ENCODE results near the gene SUPV3L1.

SUPV3L1 gene

DNA sequence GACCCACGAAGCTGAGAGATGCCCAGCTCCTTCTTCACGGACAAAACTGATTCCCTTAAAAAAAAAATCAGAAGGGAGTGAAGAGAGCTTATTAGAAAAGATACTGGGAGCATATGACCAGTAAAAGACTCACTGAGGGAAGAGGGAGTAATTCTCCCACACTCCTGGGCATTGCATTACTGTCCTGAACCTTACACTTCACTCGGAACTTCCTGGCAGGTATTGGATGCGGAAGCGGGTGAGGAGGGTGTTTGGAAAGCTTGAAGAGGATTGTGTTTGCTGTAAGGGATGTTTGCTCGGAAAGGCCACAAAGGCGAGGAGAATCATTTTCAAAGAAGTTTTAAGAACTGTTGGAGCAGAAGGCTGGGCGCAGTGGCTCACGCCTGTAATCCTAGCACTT is 40.5 kb downstream of the SUPV3L1 start:
- no peak overlapping the region for H3K9ac ChIP-seq (ENCODE audit: low read length)
- H3K9me3 ChIP-seq (ENCODE audit: low read length), result no peaks in the 10 kb centered on the region
- no peak overlapping the region for H3K4me3 ChIP-seq (ENCODE audit: low read depth in 1 of 2, low read length in 2 of 2)
- no peaks in the 10 kb centered on the region for H3K27me3 ChIP-seq (ENCODE audit: control insufficient read depth in 1 of 2, insufficient read depth in 2 of 2, low read length in 2 of 2)
- no peaks in the 10 kb centered on the region for H3K36me3 ChIP-seq (ENCODE audit: insufficient read depth, low read length)
- no peaks in the 10 kb centered on the region for H3K4me1 ChIP-seq (ENCODE audit: insufficient read depth, low read length)
- H3K27ac ChIP-seq (ENCODE audit: low read depth, low read length), result no peak overlapping the region

DNA sequence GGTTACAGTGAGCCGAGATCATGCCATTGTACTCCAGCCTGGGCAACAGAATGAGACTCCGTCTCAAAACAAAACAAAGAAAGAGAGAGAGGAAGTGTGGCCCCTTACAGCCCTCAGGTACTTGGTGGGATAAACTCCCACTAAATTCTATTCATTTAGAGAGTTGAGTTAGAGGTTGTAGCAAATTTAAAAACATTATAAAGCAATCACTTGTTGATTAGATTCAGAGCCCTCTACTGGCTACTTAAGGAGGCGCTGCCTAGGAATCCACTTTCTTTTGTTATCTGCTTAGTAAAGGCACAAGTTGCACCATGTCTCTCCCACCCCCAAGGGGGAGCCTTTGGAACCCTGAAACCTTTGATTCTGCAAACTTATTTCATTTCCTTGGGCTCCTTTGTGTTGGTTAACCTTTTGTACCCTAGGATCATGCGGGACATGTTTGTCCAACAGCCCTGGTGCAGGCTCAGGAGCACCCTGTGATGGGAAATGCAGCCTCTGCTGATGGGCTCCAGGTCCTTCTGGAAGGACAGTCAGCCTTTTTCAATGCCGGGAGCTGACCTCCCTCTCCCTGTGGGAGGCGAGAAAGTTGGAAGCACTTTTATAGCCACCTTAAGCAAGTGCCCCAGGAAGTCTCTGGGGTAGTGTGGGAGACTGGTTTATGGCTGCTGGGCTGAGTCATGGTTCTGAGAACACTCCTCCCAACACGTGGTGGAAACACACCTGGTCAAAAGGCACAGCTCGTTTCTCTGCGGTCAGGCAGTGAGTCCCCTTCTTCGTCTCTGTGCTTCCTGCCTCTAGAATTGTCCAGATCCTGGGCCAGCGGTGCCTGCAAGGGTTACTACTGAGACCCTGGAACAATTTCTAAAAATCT is 42.4 kb downstream of the SUPV3L1 start:
- Histone ChIP-seq H3K27me3 (ENCODE audit: control insufficient read depth in 1 of 2, insufficient read depth in 2 of 2, low read length in 2 of 2) (no peaks in the 10 kb centered on the region), H3K4me1 (ENCODE audit: insufficient read depth, low read length) (no peaks in the 10 kb centered on the region), H3K27ac (ENCODE audit: low read depth, low read length) (no peak overlapping the region), H3K9me3 (ENCODE audit: low read length) (no peaks in the 10 kb centered on the region), H3K36me3 (ENCODE audit: insufficient read depth, low read length) (no peaks in the 10 kb centered on the region), H3K4me3 (ENCODE audit: low read depth in 1 of 2, low read length in 2 of 2) (no peak overlapping the region), H3K9ac (ENCODE audit: low read length) (no peak overlapping the region)

DNA sequence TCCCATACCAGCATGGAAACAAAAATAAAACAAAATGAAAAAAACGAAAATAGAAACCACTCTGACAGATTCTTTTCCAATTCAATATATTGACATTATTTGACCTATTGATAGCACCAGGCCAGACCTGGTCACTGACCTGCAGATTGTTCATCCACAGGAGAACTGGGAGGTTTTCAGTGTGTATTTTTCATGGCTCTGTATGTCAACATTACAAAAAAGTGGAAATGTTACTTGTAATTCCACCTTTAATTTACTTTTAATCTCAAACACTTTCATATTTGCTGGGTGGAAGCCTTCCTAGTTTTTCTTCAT is 43.0 kb downstream of the SUPV3L1 start:
- Histone ChIP-seq H3K27ac (ENCODE audit: low read depth, low read length) (no peak overlapping the region), H3K4me3 (ENCODE audit: low read depth in 1 of 2, low read length in 2 of 2) (no peak overlapping the region), H3K9me3 (ENCODE audit: low read length) (no peaks in the 10 kb centered on the region), H3K27me3 (ENCODE audit: control insufficient read depth in 1 of 2, insufficient read depth in 2 of 2, low read length in 2 of 2) (no peaks in the 10 kb centered on the region), H3K9ac (ENCODE audit: low read length) (no peak overlapping the region), H3K36me3 (ENCODE audit: insufficient read depth, low read length) (no peaks in the 10 kb centered on the region), H3K4me1 (ENCODE audit: insufficient read depth, low read length) (no peaks in the 10 kb centered on the region)

DNA sequence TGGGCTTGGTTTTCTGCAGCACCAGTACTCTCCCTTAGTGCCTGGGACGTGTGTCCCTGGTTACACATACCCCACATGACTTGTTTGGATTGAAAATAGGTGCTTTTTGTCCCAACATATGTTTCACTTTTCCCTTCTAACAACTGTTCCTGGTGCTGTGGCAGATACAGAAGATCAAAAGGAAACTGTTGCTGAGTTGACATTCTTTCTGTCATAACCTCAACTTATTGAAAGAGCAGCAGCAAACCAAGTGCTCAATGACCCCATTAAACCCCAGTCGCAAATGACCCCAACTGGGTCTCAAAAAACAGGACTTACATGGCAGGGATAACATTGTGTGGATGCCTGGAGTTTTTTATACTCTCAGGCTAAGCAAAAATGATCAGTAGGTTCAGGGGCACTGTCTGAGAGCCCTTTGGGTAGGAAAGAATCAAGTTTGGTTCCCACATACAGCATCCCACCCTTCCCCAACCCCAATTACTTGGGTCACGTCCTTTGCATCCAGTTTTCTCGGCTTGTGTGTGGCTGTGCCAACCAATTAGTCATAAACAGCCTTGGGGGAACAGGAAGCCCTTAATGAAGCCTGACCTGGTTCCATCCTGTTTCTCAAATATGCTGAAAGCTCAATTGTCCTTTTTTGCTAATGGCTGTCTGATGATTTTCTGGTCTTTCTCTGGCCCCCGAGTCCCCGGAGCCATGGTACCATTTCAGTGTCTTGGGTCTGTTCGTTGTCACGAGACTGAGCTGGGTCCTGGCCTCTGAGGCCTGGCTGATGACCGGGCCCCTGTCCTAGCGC is 45.0 kb downstream of the SUPV3L1 start:
- Histone ChIP-seq H3K4me3 (ENCODE audit: low read depth in 1 of 2, low read length in 2 of 2) (no peak overlapping the region), H3K9ac (ENCODE audit: low read length) (no peak overlapping the region), H3K9me3 (ENCODE audit: low read length) (no peaks in the 10 kb centered on the region), H3K27ac (ENCODE audit: low read depth, low read length) (no peak overlapping the region), H3K36me3 (ENCODE audit: insufficient read depth, low read length) (no peaks in the 10 kb centered on the region), H3K4me1 (ENCODE audit: insufficient read depth, low read length) (no peaks in the 10 kb centered on the region), H3K27me3 (ENCODE audit: control insufficient read depth in 1 of 2, insufficient read depth in 2 of 2, low read length in 2 of 2) (no peaks in the 10 kb centered on the region)

DNA sequence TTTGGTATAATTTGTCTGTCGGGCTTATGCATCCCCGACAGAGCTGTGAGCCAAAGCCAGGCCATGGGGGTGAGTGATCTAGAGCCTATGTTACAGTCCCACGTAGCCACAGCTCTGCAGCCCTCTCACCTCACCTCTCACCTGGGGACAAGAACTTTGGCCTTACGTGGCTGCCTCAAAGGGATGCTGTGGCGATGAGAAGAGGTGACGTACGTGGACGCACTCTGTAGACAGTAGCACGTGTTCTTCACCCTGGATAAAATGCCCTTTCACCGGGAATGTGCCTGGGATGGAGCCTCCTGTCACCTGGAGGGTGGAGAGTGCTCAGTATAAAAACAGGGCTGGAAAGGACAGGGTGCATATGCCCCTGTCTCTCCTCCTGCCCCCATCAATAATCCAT is 45.6 kb downstream of the SUPV3L1 start:
- Histone ChIP-seq H3K4me3 (ENCODE audit: low read depth in 1 of 2, low read length in 2 of 2) (no peak overlapping the region), H3K4me1 (ENCODE audit: insufficient read depth, low read length) (no peaks in the 10 kb centered on the region), H3K36me3 (ENCODE audit: insufficient read depth, low read length) (no peaks in the 10 kb centered on the region), H3K27ac (ENCODE audit: low read depth, low read length) (no peak overlapping the region), H3K9ac (ENCODE audit: low read length) (no peak overlapping the region), H3K9me3 (ENCODE audit: low read length) (no peaks in the 10 kb centered on the region), H3K27me3 (ENCODE audit: control insufficient read depth in 1 of 2, insufficient read depth in 2 of 2, low read length in 2 of 2) (no peaks in the 10 kb centered on the region)

DNA sequence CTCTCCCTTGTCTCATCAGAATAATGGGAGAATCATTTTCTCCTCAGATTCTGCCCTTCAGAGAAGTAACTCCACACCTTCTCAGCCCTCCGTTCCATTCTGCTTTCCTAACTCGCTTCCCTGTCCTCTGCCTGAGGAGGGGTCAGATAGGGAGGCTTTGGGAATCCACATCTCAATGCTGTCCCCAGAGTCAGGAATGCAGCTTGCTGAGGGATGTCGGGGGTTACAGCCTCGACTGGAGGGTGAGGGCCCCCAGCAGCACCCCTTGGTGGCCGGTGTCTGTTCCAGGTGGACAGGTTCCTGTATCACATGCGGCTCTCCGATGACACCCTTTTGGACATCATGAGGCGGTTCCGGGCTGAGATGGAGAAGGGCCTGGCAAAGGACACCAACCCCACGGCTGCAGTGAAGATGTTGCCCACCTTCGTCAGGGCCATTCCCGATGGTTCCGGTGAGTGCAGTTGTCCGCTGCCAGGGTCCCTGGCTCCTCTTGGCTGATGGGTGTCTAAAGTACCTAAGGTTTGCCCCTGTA is 47.0 kb downstream of the SUPV3L1 start:
- Histone ChIP-seq H3K4me3 (ENCODE audit: low read depth in 1 of 2, low read length in 2 of 2) (no peak overlapping the region), H3K9ac (ENCODE audit: low read length) (no peak overlapping the region), H3K27ac (ENCODE audit: low read depth, low read length) (no peak overlapping the region), H3K36me3 (ENCODE audit: insufficient read depth, low read length) (no peaks in the 10 kb centered on the region), H3K9me3 (ENCODE audit: low read length) (no peaks in the 10 kb centered on the region), H3K4me1 (ENCODE audit: insufficient read depth, low read length) (no peaks in the 10 kb centered on the region), H3K27me3 (ENCODE audit: control insufficient read depth in 1 of 2, insufficient read depth in 2 of 2, low read length in 2 of 2) (no peaks in the 10 kb centered on the region)

DNA sequence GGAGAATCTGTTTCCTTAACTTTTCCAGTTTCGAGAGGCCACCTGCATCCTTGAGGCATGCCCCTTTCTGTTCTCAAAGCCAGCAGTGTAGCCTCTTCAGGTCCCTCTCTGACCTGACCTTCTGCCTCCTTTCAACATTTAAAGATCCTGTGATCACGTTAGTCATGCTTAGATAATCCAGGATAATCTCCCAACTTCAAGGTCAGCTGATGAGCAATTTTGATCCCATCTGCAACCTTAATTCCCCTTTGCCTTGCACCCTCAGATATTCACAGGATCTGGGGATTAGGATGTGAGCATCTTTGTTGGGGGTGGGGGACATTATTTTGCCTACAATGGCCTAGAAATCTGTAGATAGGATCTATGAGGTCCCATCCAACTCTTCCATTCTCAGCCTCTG is 48.1 kb downstream of the SUPV3L1 start:
- H3K27ac ChIP-seq (ENCODE audit: low read depth, low read length), result no peak overlapping the region
- H3K4me3 ChIP-seq (ENCODE audit: low read depth in 1 of 2, low read length in 2 of 2), result no peak overlapping the region
- no peaks in the 10 kb centered on the region for H3K9me3 ChIP-seq (ENCODE audit: low read length)
- no peaks in the 10 kb centered on the region for H3K36me3 ChIP-seq (ENCODE audit: insufficient read depth, low read length)
- H3K4me1 ChIP-seq (ENCODE audit: insufficient read depth, low read length), result no peaks in the 10 kb centered on the region
- H3K27me3 ChIP-seq (ENCODE audit: control insufficient read depth in 1 of 2, insufficient read depth in 2 of 2, low read length in 2 of 2), result no peaks in the 10 kb centered on the region
- no peak overlapping the region for H3K9ac ChIP-seq (ENCODE audit: low read length)

DNA sequence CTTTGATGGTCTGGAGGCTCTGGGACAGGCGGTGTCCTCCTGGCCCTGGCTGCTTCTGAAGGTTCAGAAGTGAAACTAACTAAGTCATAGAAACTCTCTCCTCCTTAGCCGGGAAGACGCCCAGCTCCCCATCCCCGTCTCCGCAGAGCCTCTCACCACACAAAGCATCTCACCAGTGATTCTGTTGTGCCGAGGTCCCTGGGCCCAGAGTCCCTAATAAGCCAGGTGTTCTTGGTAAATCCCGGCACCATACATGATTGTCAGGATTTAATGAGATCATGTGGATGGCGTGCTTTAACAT is 49.5 kb downstream of the SUPV3L1 start:
- Histone ChIP-seq H3K9me3 (ENCODE audit: low read length) (no peaks in the 10 kb centered on the region), H3K9ac (ENCODE audit: low read length) (no peak overlapping the region), H3K4me3 (ENCODE audit: low read depth in 1 of 2, low read length in 2 of 2) (no peak overlapping the region), H3K36me3 (ENCODE audit: insufficient read depth, low read length) (no peaks in the 10 kb centered on the region), H3K4me1 (ENCODE audit: insufficient read depth, low read length) (no peaks in the 10 kb centered on the region), H3K27me3 (ENCODE audit: control insufficient read depth in 1 of 2, insufficient read depth in 2 of 2, low read length in 2 of 2) (no peaks in the 10 kb centered on the region), H3K27ac (ENCODE audit: low read depth, low read length) (no peak overlapping the region)

DNA sequence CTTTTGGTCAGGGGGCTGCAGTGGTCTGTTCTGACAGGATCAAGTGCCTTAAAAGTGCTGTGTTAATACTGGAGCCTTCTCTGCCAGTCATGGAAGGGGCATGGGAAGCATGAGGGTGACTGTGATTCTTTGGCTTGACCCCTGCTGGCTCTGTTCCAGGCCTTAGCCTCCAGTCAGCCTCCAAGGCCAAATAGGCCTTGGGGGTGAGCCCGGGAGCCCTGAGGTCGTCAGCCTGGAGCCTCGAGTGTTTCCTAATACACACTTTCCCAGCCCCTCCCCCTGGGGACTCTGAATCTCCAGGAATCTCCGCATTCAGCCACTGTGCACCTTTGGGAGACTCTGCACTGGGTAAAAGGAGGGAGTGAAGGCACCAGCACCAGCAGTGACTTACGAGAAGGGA is 50.1 kb downstream of the SUPV3L1 start:
- Histone ChIP-seq H3K4me1 (ENCODE audit: insufficient read depth, low read length) (no peaks in the 10 kb centered on the region), H3K27ac (ENCODE audit: low read depth, low read length) (no peak overlapping the region), H3K4me3 (ENCODE audit: low read depth in 1 of 2, low read length in 2 of 2) (no peak overlapping the region), H3K36me3 (ENCODE audit: insufficient read depth, low read length) (no peaks in the 10 kb centered on the region), H3K9ac (ENCODE audit: low read length) (no peak overlapping the region), H3K9me3 (ENCODE audit: low read length) (no peaks in the 10 kb centered on the region), H3K27me3 (ENCODE audit: control insufficient read depth in 1 of 2, insufficient read depth in 2 of 2, low read length in 2 of 2) (no peaks in the 10 kb centered on the region)

DNA sequence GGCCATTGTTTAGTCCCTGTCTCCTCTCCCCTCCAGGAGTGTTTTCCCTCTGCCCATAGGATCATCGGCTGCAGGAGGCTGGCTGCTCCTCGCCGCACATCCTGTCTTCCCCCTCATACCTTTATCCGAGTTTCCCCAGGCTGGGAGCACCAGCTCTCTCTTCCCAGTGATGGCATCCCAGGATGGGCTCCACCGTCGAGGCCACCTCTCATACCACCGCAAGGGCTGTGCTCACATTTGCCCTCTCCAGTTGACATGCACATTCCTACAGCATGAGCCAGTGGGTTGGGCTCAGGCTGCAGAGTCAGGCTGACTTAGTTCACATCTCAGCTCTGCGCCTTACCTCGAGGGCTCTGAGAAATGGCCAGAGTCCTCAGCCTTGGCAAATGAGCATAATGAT is 52.2 kb downstream of the SUPV3L1 start:
- no peaks in the 10 kb centered on the region for H3K36me3 ChIP-seq (ENCODE audit: insufficient read depth, low read length)
- H3K9me3 ChIP-seq (ENCODE audit: low read length), result no peaks in the 10 kb centered on the region
- H3K4me1 ChIP-seq (ENCODE audit: insufficient read depth, low read length), result no peaks in the 10 kb centered on the region
- no peak overlapping the region for H3K9ac ChIP-seq (ENCODE audit: low read length)
- no peak overlapping the region for H3K4me3 ChIP-seq (ENCODE audit: low read depth in 1 of 2, low read length in 2 of 2)
- no peaks in the 10 kb centered on the region for H3K27me3 ChIP-seq (ENCODE audit: control insufficient read depth in 1 of 2, insufficient read depth in 2 of 2, low read length in 2 of 2)
- H3K27ac ChIP-seq (ENCODE audit: low read depth, low read length), result no peak overlapping the region

DNA sequence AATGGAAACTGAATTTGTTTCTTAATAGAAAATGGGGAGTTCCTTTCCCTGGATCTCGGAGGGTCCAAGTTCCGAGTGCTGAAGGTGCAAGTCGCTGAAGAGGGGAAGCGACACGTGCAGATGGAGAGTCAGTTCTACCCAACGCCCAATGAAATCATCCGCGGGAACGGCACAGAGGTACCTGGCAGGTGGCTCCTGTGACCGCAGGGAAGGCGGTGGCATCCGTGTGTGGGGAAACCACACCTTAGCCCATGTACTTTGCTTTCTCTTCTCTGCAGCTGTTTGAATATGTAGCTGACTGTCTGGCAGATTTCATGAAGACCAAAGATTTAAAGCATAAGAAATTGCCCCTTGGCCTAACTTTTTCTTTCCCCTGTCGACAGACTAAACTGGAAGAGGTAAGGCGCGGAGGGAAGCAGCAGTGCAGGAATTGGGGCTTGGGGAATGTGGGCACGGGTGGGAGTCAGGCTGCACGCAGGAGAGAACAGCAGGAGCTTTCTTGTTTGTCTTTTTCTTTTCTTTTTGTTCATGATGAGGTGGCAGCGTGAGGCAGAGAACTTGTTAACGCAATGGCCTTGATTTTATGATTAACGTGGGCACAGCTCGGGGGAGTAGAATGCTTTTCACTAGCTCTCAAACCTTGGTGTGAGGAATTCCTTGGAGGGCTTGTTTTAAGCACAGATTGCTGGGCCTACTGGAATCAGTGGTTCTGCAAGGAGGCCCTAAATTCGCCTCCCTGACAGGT is 52.9 kb downstream of the SUPV3L1 start:
- Histone ChIP-seq H3K9ac (ENCODE audit: low read length) (no peak overlapping the region), H3K9me3 (ENCODE audit: low read length) (no peaks in the 10 kb centered on the region), H3K4me1 (ENCODE audit: insufficient read depth, low read length) (no peaks in the 10 kb centered on the region), H3K27ac (ENCODE audit: low read depth, low read length) (no peak overlapping the region), H3K4me3 (ENCODE audit: low read depth in 1 of 2, low read length in 2 of 2) (no peak overlapping the region), H3K27me3 (ENCODE audit: control insufficient read depth in 1 of 2, insufficient read depth in 2 of 2, low read length in 2 of 2) (no peaks in the 10 kb centered on the region), H3K36me3 (ENCODE audit: insufficient read depth, low read length) (no peaks in the 10 kb centered on the region)
